Ovary (tissue), 3 donors: ENCODE results near the gene ACSS1.

ENCODE experiments used
- EP300 ChIP-seq: sonication (generic); formaldehyde crosslinking; IDR thresholded peaks from one replicate; pipeline ENCODE4 v1.6.1; 2017; ENCODE audit warnings: antibody characterized with exemption
- POLR2A ChIP-seq: fragments of 450-650 bp; IDR thresholded peaks from one replicate; pipeline ENCODE4 v1.6.1; 2017; ENCODE audit warnings: antibody characterized with exemption, mild to moderate bottlenecking, moderate library complexity
- TF ChIP-seq, protein P1 (sequence below), 3 donors: fragments of 450-650 bp in 2 of 3; fragments of 200-600 bp in 1 of 3; IDR thresholded peaks; one replicate each; pipeline versions ENCODE4 v1.5.1 to v1.8.0; 2016 to 2022; ENCODE audit warnings: antibody characterized with exemption in 3 of 3, mild to moderate bottlenecking in 1 of 3
- donor health status: DM: no; HTN: no; CAD: no.

GRCh38 chr20:25048519-25048952 is 9.4 kb downstream of the ACSS1 start:
- TF ChIP-seq, protein P1, sequence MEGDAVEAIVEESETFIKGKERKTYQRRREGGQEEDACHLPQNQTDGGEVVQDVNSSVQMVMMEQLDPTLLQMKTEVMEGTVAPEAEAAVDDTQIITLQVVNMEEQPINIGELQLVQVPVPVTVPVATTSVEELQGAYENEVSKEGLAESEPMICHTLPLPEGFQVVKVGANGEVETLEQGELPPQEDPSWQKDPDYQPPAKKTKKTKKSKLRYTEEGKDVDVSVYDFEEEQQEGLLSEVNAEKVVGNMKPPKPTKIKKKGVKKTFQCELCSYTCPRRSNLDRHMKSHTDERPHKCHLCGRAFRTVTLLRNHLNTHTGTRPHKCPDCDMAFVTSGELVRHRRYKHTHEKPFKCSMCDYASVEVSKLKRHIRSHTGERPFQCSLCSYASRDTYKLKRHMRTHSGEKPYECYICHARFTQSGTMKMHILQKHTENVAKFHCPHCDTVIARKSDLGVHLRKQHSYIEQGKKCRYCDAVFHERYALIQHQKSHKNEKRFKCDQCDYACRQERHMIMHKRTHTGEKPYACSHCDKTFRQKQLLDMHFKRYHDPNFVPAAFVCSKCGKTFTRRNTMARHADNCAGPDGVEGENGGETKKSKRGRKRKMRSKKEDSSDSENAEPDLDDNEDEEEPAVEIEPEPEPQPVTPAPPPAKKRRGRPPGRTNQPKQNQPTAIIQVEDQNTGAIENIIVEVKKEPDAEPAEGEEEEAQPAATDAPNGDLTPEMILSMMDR (IDR thresholded peaks at IDR 0.05) = no peak
- TF ChIP-seq EP300 = no peak
- no peak for TF ChIP-seq POLR2A
